ENCODE measurements around the gene BCL2L15.
A peak's percentile ranks its signal among the peaks of the same experiment; 100 is the strongest.

BCL2L15 gene

GRCh38 chr1:113895098-113895497 lies 7.7 kb upstream of the BCL2L15 start:
- Histone ChIP-seq H3K27me3 (ENCODE audit: insufficient read depth, low read length, poor library complexity) (no peaks in the 10 kb centered on the region), H3K4me1 (ENCODE audit: insufficient read depth, low read length) (no peaks in the 10 kb centered on the region), H3K27ac (ENCODE audit: low read length) (no peak overlapping the region), H3K36me3 (ENCODE audit: insufficient read depth, low read length) (peaks cover 60% of the 10 kb centered on the region), H2AFZ (ENCODE audit: low read depth, low read length) (no peak overlapping the region), H3K79me2 (ENCODE audit: insufficient read depth, low read length) (no peaks in the 10 kb centered on the region), H4K20me1 (ENCODE audit: insufficient read depth, low read length) (no peaks in the 10 kb centered on the region), H3K9me3 (ENCODE audit: insufficient read depth, low read length, severe bottlenecking) (no peaks in the 10 kb centered on the region), H3K9ac (ENCODE audit: low read depth, low read length) (no peak overlapping the region), H3K4me2 (ENCODE audit: insufficient read depth, low read length) (no peak overlapping the region), H3K4me3 (ENCODE audit: low read depth in 1 of 2, low read length in 2 of 2) (no peak overlapping the region)
- TF ChIP-seq EZH2 (IDR thresholded peaks at IDR 0.05; ENCODE audit: borderline replicate concordance, low read depth, low read length, severe bottlenecking) (no peak), CTCF (IDR thresholded peaks at IDR 0.05; ENCODE audit: borderline replicate concordance, extremely low read depth, low read length, poor library complexity, severe bottlenecking) (no peak)
- ATAC-seq (ENCODE audit: insufficient read depth, low read depth), result no peak
- DNase-seq, result no peak

- 0 out of 3 replicates have a peak, but pooled peaks have one; percentile 12 for ATAC-seq (ENCODE audit: insufficient read depth, low read depth)
- H3K4me1 ChIP-seq (ENCODE audit: insufficient read depth, low read length), result no peaks in the 10 kb centered on the region
These were observed 5.9 kb upstream of the BCL2L15 start for GRCh38 chr1:113893267-113893666.

GRCh38 chr1:113891631-113892220 lies 4.3 kb upstream of the BCL2L15 start:
- Histone ChIP-seq H2AFZ (ENCODE audit: low read depth, low read length) (no peak overlapping the region), H3K9ac (ENCODE audit: low read depth, low read length) (no peak overlapping the region), H3K27ac (ENCODE audit: low read length) (no peak overlapping the region), H3K36me3 (ENCODE audit: insufficient read depth, low read length) (peaks cover 29% of the 10 kb centered on the region), H3K4me2 (ENCODE audit: insufficient read depth, low read length) (no peak overlapping the region), H3K4me1 (ENCODE audit: insufficient read depth, low read length) (0 out of 2 replicates have a peak, but pooled peaks cover 3% of the 10 kb centered on the region), H3K79me2 (ENCODE audit: insufficient read depth, low read length) (no peaks in the 10 kb centered on the region), H4K20me1 (ENCODE audit: insufficient read depth, low read length) (no peaks in the 10 kb centered on the region), H3K4me3 (ENCODE audit: low read depth in 1 of 2, low read length in 2 of 2) (no peak overlapping the region), H3K27me3 (ENCODE audit: insufficient read depth, low read length, poor library complexity) (no peaks in the 10 kb centered on the region), H3K9me3 (ENCODE audit: insufficient read depth, low read length, severe bottlenecking) (no peaks in the 10 kb centered on the region)
- DNase-seq (no peak), ATAC-seq (ENCODE audit: insufficient read depth, low read depth) (no peak)
- TF ChIP-seq CTCF (IDR thresholded peaks at IDR 0.05; ENCODE audit: borderline replicate concordance, extremely low read depth, low read length, poor library complexity, severe bottlenecking), result no peak
- TF ChIP-seq EZH2 (IDR thresholded peaks at IDR 0.05; ENCODE audit: borderline replicate concordance, low read depth, low read length, severe bottlenecking), result no peak

More at GRCh38 chr1:113893267-113893666, 5.9 kb upstream of the BCL2L15 start:
- Histone ChIP-seq H3K27ac (ENCODE audit: low read length) (no peak overlapping the region), H3K9ac (ENCODE audit: low read depth, low read length) (no peak overlapping the region), H3K9me3 (ENCODE audit: insufficient read depth, low read length, severe bottlenecking) (no peaks in the 10 kb centered on the region), H3K4me2 (ENCODE audit: insufficient read depth, low read length) (no peak overlapping the region), H4K20me1 (ENCODE audit: insufficient read depth, low read length) (no peaks in the 10 kb centered on the region), H3K36me3 (ENCODE audit: insufficient read depth, low read length) (peaks cover 42% of the 10 kb centered on the region), H3K4me3 (ENCODE audit: low read depth in 1 of 2, low read length in 2 of 2) (no peak overlapping the region), H3K27me3 (ENCODE audit: insufficient read depth, low read length, poor library complexity) (no peaks in the 10 kb centered on the region), H2AFZ (ENCODE audit: low read depth, low read length) (no peak overlapping the region), H3K79me2 (ENCODE audit: insufficient read depth, low read length) (no peaks in the 10 kb centered on the region)
- DNase-seq, result no peak
- TF ChIP-seq EZH2 (IDR thresholded peaks at IDR 0.05; ENCODE audit: borderline replicate concordance, low read depth, low read length, severe bottlenecking), result no peak
- no peak for TF ChIP-seq CTCF (IDR thresholded peaks at IDR 0.05; ENCODE audit: borderline replicate concordance, extremely low read depth, low read length, poor library complexity, severe bottlenecking)
